Stimulated activated CD8-positive, alpha-beta memory T cell treated with anti-CD3 and anti-CD28 coated beads, Interleukin-2, amount 100 ng/mL, for 1 hour (primary cell): Measurements from ENCODE around the gene TSC22D3.

Source experiments
- DNase-seq, 2 donors: peaks; one replicate each; pipeline ENCODE4 v3.0.0-alpha.2; 2020; ENCODE audit warnings: low read depth in 2 of 2

TSC22D3 gene

GRCh38 chrX:107730991-107731766 lies 44.4 kb downstream of the TSC22D3 start:
- DNase-seq, result no peak

GRCh38 chrX:107730298-107730655 lies 45.3 kb downstream of the TSC22D3 start:
- DNase-seq, result no peak

- DNase-seq, result no peak
Measured at GRCh38 chrX:107729558-107730297, 45.9 kb downstream of the TSC22D3 start.

GRCh38 chrX:107728371-107729099 lies 47.1 kb downstream of the TSC22D3 start:
- no peak for DNase-seq

GRCh38 chrX:107726816-107727534 lies 48.6 kb downstream of the TSC22D3 start:
- DNase-seq, result no peak

- no peak for DNase-seq
Measured at GRCh38 chrX:107725761-107726555, 49.6 kb downstream of the TSC22D3 start.

- DNase-seq, result no peak
Measured at GRCh38 chrX:107724653-107725052, 50.9 kb downstream of the TSC22D3 start.

GRCh38 chrX:107723511-107723910 lies 52.1 kb downstream of the TSC22D3 start:
- no peak for DNase-seq

- DNase-seq, result no peak
Measured at GRCh38 chrX:107721966-107722707, 53.5 kb downstream of the TSC22D3 start.

GRCh38 chrX:107721318-107721717 lies 54.3 kb downstream of the TSC22D3 start:
- no peak for DNase-seq

- peak; percentile 37 to 38 for DNase-seq
Measured at GRCh38 chrX:107718156-107718621, 57.4 kb downstream of the TSC22D3 start.

- DNase-seq, result peak; percentile 67 to 75
Measured at GRCh38 chrX:107716816-107717700, 58.5 kb downstream of the TSC22D3 start.

- no peak for DNase-seq
Measured at GRCh38 chrX:107716118-107716684, 59.4 kb downstream of the TSC22D3 start.

- no peak for DNase-seq
Measured at GRCh38 chrX:107715331-107716117, 60.1 kb downstream of the TSC22D3 start.

- DNase-seq, result no peak
Measured at GRCh38 chrX:107714206-107714891, 61.2 kb downstream of the TSC22D3 start.

- DNase-seq, result no peak
Measured at GRCh38 chrX:107713543-107714205, 61.9 kb downstream of the TSC22D3 start.

- no peak for DNase-seq
Measured at GRCh38 chrX:107713203-107713542, 62.4 kb downstream of the TSC22D3 start.
